VCaP (cell line): ENCODE measurements around the gene OST4.

ENCODE experiments used
- H3K27ac ChIP-seq: fragments of 450-650 bp; 2 replicates; pipeline ENCODE4 v1.5.1; 2017
- CTCF ChIP-seq: fragments of 450-650 bp; conservative IDR thresholded peaks from 2 replicates; pipeline ENCODE4 v1.5.1; 2017; ENCODE audit warnings: mild to moderate bottlenecking, moderate library complexity

Gene OST4

GRCh38 chr2:27051902-27052645 lies 19.4 kb downstream of the OST4 start:
- peak overlapping the region; percentile 85 for H3K27ac ChIP-seq
- TF ChIP-seq CTCF: no peak

- peak within 1 kb of the TSS; percentile 85 for H3K27ac ChIP-seq
- no peak for TF ChIP-seq CTCF
Observed at GRCh38 chr2:27050996-27051901, 20.2 kb downstream of the OST4 start, which contains the start of gene AGBL5. Gene AGBL5 (plus strand): TSS chr2:27051668. CDS start chr2:27052959, 1,291 bp downstream.

GRCh38 chr2:27050281-27050995 lies 21.0 kb downstream of the OST4 start:
- H3K27ac ChIP-seq: peak overlapping the region; percentile 85
- peak; percentile 41 for TF ChIP-seq CTCF

- TF ChIP-seq CTCF: no peak
- H3K27ac ChIP-seq: peak overlapping the region; percentile 85
Observed at GRCh38 chr2:27049422-27050280, 21.8 kb downstream of the OST4 start.

- TF ChIP-seq CTCF: no peak
Observed at GRCh38 chr2:27042985-27043634, 28.3 kb downstream of the OST4 start.

GRCh38 chr2:27042159-27042661 lies 29.2 kb downstream of the OST4 start:
- TF ChIP-seq CTCF: no peak
- peak overlapping the region; percentile 17; the same call in 1 of the 2 replicates for H3K27ac ChIP-seq

More at GRCh38 chr2:27042985-27043634, 28.3 kb downstream of the OST4 start:
- H3K27ac ChIP-seq: no peak overlapping the region
